Measurements from ENCODE around the gene RTEL1. TPM values are rescaled to one million over a fixed set of nuclear protein-coding genes. Genes with fewer than 3 reads are reported as not detected.

The RTEL1 gene
- total RNA-seq, 1 donor from 2014 or later, result 20.2 TPM

GRCh38 chr20:63679799-63680305 lies 21.7 kb downstream of the RTEL1 start:
- TF ChIP-seq CTCF (IDR thresholded peaks at IDR 0.05; ENCODE audit: unreplicated experiment), result no peak

GRCh38 chr20:63680427-63680826 lies 22.3 kb downstream of the RTEL1 start:
- H3K4me3 Mint-ChIP-seq (ENCODE audit: unreplicated experiment), result no peak overlapping the region
- H3K36me3 Mint-ChIP-seq (ENCODE audit: low read depth, unreplicated experiment), result peaks cover 13% of the 10 kb centered on the region
- no peaks in the 10 kb centered on the region for H3K9me3 Mint-ChIP-seq (ENCODE audit: unreplicated experiment)
- no peak overlapping the region for H3K27ac Mint-ChIP-seq (ENCODE audit: unreplicated experiment)
- DNase-seq (ENCODE audit: low spot score), result no peak
- peaks cover 7% of the 10 kb centered on the region for H3K27me3 Mint-ChIP-seq (ENCODE audit: unreplicated experiment)
- no peak for TF ChIP-seq CTCF (IDR thresholded peaks at IDR 0.05; ENCODE audit: unreplicated experiment)
- no peaks in the 10 kb centered on the region for H3K4me1 Mint-ChIP-seq (ENCODE audit: unreplicated experiment)

More at GRCh38 chr20:63679799-63680305, 21.7 kb downstream of the RTEL1 start:
- H3K27ac Mint-ChIP-seq (ENCODE audit: unreplicated experiment), result no peak overlapping the region
- no peaks in the 10 kb centered on the region for H3K9me3 Mint-ChIP-seq (ENCODE audit: unreplicated experiment)
- peaks cover 7% of the 10 kb centered on the region for H3K27me3 Mint-ChIP-seq (ENCODE audit: unreplicated experiment)
- peaks cover 13% of the 10 kb centered on the region for H3K36me3 Mint-ChIP-seq (ENCODE audit: low read depth, unreplicated experiment)
- DNase-seq (ENCODE audit: low spot score), result no peak
- no peak overlapping the region for H3K4me3 Mint-ChIP-seq (ENCODE audit: unreplicated experiment)
- no peaks in the 10 kb centered on the region for H3K4me1 Mint-ChIP-seq (ENCODE audit: unreplicated experiment)

GRCh38 chr20:63680857-63681608 lies 22.9 kb downstream of the RTEL1 start:
- H3K4me3 Mint-ChIP-seq (ENCODE audit: unreplicated experiment), result no peak overlapping the region
- H3K27me3 Mint-ChIP-seq (ENCODE audit: unreplicated experiment), result peaks cover 7% of the 10 kb centered on the region
- no peaks in the 10 kb centered on the region for H3K9me3 Mint-ChIP-seq (ENCODE audit: unreplicated experiment)
- H3K36me3 Mint-ChIP-seq (ENCODE audit: low read depth, unreplicated experiment), result peaks cover 11% of the 10 kb centered on the region
- H3K27ac Mint-ChIP-seq (ENCODE audit: unreplicated experiment), result no peak overlapping the region
- no peak for TF ChIP-seq CTCF (IDR thresholded peaks at IDR 0.05; ENCODE audit: unreplicated experiment)
- no peaks in the 10 kb centered on the region for H3K4me1 Mint-ChIP-seq (ENCODE audit: unreplicated experiment)
- no peak for DNase-seq (ENCODE audit: low spot score)

GRCh38 chr20:63681609-63682142 lies 23.6 kb downstream of the RTEL1 start:
- peaks cover 5% of the 10 kb centered on the region for H3K27me3 Mint-ChIP-seq (ENCODE audit: unreplicated experiment)
- no peak overlapping the region for H3K4me3 Mint-ChIP-seq (ENCODE audit: unreplicated experiment)
- no peak overlapping the region for H3K27ac Mint-ChIP-seq (ENCODE audit: unreplicated experiment)
- TF ChIP-seq CTCF (IDR thresholded peaks at IDR 0.05; ENCODE audit: unreplicated experiment), result no peak
- H3K36me3 Mint-ChIP-seq (ENCODE audit: low read depth, unreplicated experiment), result peaks cover 7% of the 10 kb centered on the region
- DNase-seq (ENCODE audit: low spot score), result no peak
- H3K4me1 Mint-ChIP-seq (ENCODE audit: unreplicated experiment), result peaks cover 1% of the 10 kb centered on the region
- H3K9me3 Mint-ChIP-seq (ENCODE audit: unreplicated experiment), result no peaks in the 10 kb centered on the region

Data from endothelial cell (in vitro differentiated cells).